GM18502 (cell line): ENCODE results near the gene MEMO1.
"Not testable (repeated sequence)": the region's sequence is repeated elsewhere in the genome, so short reads cannot be mapped to it uniquely, and the experiment has no call there.

Experiments used
- ATAC-seq: cut with Tn5 transposase; IDR thresholded peaks from one replicate; pipeline ENCODE4 v1.9.1; 2021; ENCODE audit warnings: mild to moderate bottlenecking; ENCODE audit not compliant: unreplicated experiment, poor library complexity

The MEMO1 gene

GRCh38 chr2:31922542-31923408 is 88.0 kb downstream of the MEMO1 start:
- ATAC-seq: no peak

GRCh38 chr2:31920962-31921361 is 89.8 kb downstream of the MEMO1 start:
- ATAC-seq: no peak

- no peak for ATAC-seq
Measured at GRCh38 chr2:31919499-31919898, 91.3 kb downstream of the MEMO1 start.

GRCh38 chr2:31909661-31910060 is 101.1 kb downstream of the MEMO1 start:
- no peak for ATAC-seq

GRCh38 chr2:31907491-31907890 is 103.3 kb downstream of the MEMO1 start:
- ATAC-seq: not testable (repeated sequence)

GRCh38 chr2:31903109-31903780 is 107.6 kb downstream of the MEMO1 start:
- no peak for ATAC-seq

GRCh38 chr2:31901900-31902299 is 108.9 kb downstream of the MEMO1 start:
- no peak for ATAC-seq

GRCh38 chr2:31900156-31900555 is 110.7 kb downstream of the MEMO1 start:
- not testable (repeated sequence) for ATAC-seq

GRCh38 chr2:31898346-31898745 is 112.5 kb downstream of the MEMO1 start:
- ATAC-seq: not testable (repeated sequence)

GRCh38 chr2:31897340-31897739 is 113.5 kb downstream of the MEMO1 start:
- ATAC-seq: not testable (repeated sequence)

- ATAC-seq: no peak
Measured at GRCh38 chr2:31896293-31896692, 114.5 kb downstream of the MEMO1 start.

- no peak for ATAC-seq
Measured at GRCh38 chr2:31894656-31895055, 116.2 kb downstream of the MEMO1 start.

GRCh38 chr2:31893094-31893493 is 117.7 kb downstream of the MEMO1 start:
- ATAC-seq: no peak

GRCh38 chr2:31889044-31889443 is 121.8 kb downstream of the MEMO1 start:
- ATAC-seq: no peak

- ATAC-seq: no peak
Measured at GRCh38 chr2:31888550-31888949, 122.3 kb downstream of the MEMO1 start.

GRCh38 chr2:31886700-31887099 is 124.1 kb downstream of the MEMO1 start:
- no peak for ATAC-seq

- no peak for ATAC-seq
Measured at GRCh38 chr2:31877008-31877407, 133.8 kb downstream of the MEMO1 start.

GRCh38 chr2:31874071-31874470 is 136.7 kb downstream of the MEMO1 start:
- ATAC-seq: no peak

- no peak for ATAC-seq
Measured at GRCh38 chr2:31865215-31865614, 145.6 kb downstream of the MEMO1 start.

- ATAC-seq: no peak
Measured at GRCh38 chr2:31863867-31864266, 146.9 kb downstream of the MEMO1 start.

- not testable (repeated sequence) for ATAC-seq
Measured at GRCh38 chr2:31863015-31863656, 147.7 kb downstream of the MEMO1 start.
